ENCODE measurements around the gene ZNF638.
A peak's percentile ranks its signal among the peaks of the same experiment; 100 is the strongest.
"Not testable (repeated sequence)": the region's sequence is repeated elsewhere in the genome, so short reads cannot be mapped to it uniquely, and the experiment has no call there.

ZNF638 gene

GRCh38 chr2:71422786-71423185 lies 91.2 kb downstream of the ZNF638 start:
- Histone ChIP-seq H3K36me3 (ENCODE audit: control insufficient read depth, insufficient read depth, low read length) (no peaks in the 10 kb centered on the region; the same call in 1 of the 2 replicates), H3K9me3 (ENCODE audit: control insufficient read depth, insufficient read depth, low read length) (no peaks in the 10 kb centered on the region), H3K27ac (ENCODE audit: low read length) (no peak overlapping the region), H3K4me1 (ENCODE audit: control insufficient read depth, insufficient read depth, low read length) (no peaks in the 10 kb centered on the region), H3K4me3 (ENCODE audit: low read length) (no peak overlapping the region), H3K27me3 (ENCODE audit: control insufficient read depth, insufficient read depth, low read length) (no peaks in the 10 kb centered on the region)
- WGBS (ENCODE audit: insufficient coverage, insufficient read length): no CpG with 5 or more reads among the region's 2 CpGs
- no peak for DNase-seq (ENCODE audit: low read depth, low spot score)

GRCh38 chr2:71423817-71424420 lies 92.3 kb downstream of the ZNF638 start:
- Histone ChIP-seq H3K27me3 (ENCODE audit: control insufficient read depth, insufficient read depth, low read length) (no peaks in the 10 kb centered on the region), H3K4me3 (ENCODE audit: low read length) (no peak overlapping the region), H3K36me3 (ENCODE audit: control insufficient read depth, insufficient read depth, low read length) (no peaks in the 10 kb centered on the region; the same call in 1 of the 2 replicates), H3K27ac (ENCODE audit: low read length) (no peak overlapping the region), H3K9me3 (ENCODE audit: control insufficient read depth, insufficient read depth, low read length) (no peaks in the 10 kb centered on the region), H3K4me1 (ENCODE audit: control insufficient read depth, insufficient read depth, low read length) (no peaks in the 10 kb centered on the region)
- no peak for DNase-seq (ENCODE audit: low read depth, low spot score)
- no CpG with 5 or more reads among the region's 3 CpGs for WGBS (ENCODE audit: insufficient coverage, insufficient read length)

- Histone ChIP-seq H3K9me3 (ENCODE audit: control insufficient read depth, insufficient read depth, low read length) (no peaks in the 10 kb centered on the region), H3K27me3 (ENCODE audit: control insufficient read depth, insufficient read depth, low read length) (no peaks in the 10 kb centered on the region), H3K4me1 (ENCODE audit: control insufficient read depth, insufficient read depth, low read length) (no peaks in the 10 kb centered on the region), H3K36me3 (ENCODE audit: control insufficient read depth, insufficient read depth, low read length) (no peaks in the 10 kb centered on the region; the same call in 1 of the 2 replicates), H3K27ac (ENCODE audit: low read length) (no peak overlapping the region), H3K4me3 (ENCODE audit: low read length) (no peak overlapping the region)
- no CpG with 5 or more reads among the region's 2 CpGs for WGBS (ENCODE audit: insufficient coverage, insufficient read length)
- no peak for DNase-seq (ENCODE audit: low read depth, low spot score)
Observed at GRCh38 chr2:71426721-71427120, 95.1 kb downstream of the ZNF638 start.

- H3K4me1 ChIP-seq (ENCODE audit: control insufficient read depth, insufficient read depth, low read length): no peaks in the 10 kb centered on the region
- DNase-seq (ENCODE audit: low read depth, low spot score): no peak
- no peak overlapping the region for H3K27ac ChIP-seq (ENCODE audit: low read length)
- no peaks in the 10 kb centered on the region for H3K9me3 ChIP-seq (ENCODE audit: control insufficient read depth, insufficient read depth, low read length)
- WGBS (ENCODE audit: insufficient coverage, insufficient read length): no CpG with 5 or more reads among the region's 3 CpGs
- H3K27me3 ChIP-seq (ENCODE audit: control insufficient read depth, insufficient read depth, low read length): no peaks in the 10 kb centered on the region
- H3K36me3 ChIP-seq (ENCODE audit: control insufficient read depth, insufficient read depth, low read length): no peaks in the 10 kb centered on the region; the same call in 1 of the 2 replicates
- H3K4me3 ChIP-seq (ENCODE audit: low read length): no peak overlapping the region
Observed at GRCh38 chr2:71428472-71429383, 97.1 kb downstream of the ZNF638 start.

GRCh38 chr2:71445142-71445541 lies 113.6 kb downstream of the ZNF638 start:
- no CpG with 5 or more reads among the region's 5 CpGs for WGBS (ENCODE audit: insufficient coverage, insufficient read length)
- not testable (repeated sequence) for H3K4me3 ChIP-seq (ENCODE audit: low read length); H3K27me3 ChIP-seq (ENCODE audit: control insufficient read depth, insufficient read depth, low read length); DNase-seq (ENCODE audit: low read depth, low spot score); H3K36me3 ChIP-seq (ENCODE audit: control insufficient read depth, insufficient read depth, low read length); H3K4me1 ChIP-seq (ENCODE audit: control insufficient read depth, insufficient read depth, low read length); H3K9me3 ChIP-seq (ENCODE audit: control insufficient read depth, insufficient read depth, low read length); H3K27ac ChIP-seq (ENCODE audit: low read length)

- Histone ChIP-seq H3K27ac (ENCODE audit: low read length) (no peak overlapping the region), H3K9me3 (ENCODE audit: control insufficient read depth, insufficient read depth, low read length) (no peaks in the 10 kb centered on the region), H3K4me1 (ENCODE audit: control insufficient read depth, insufficient read depth, low read length) (no peaks in the 10 kb centered on the region; the same call in 1 of the 2 replicates), H3K36me3 (ENCODE audit: control insufficient read depth, insufficient read depth, low read length) (no peaks in the 10 kb centered on the region), H3K27me3 (ENCODE audit: control insufficient read depth, insufficient read depth, low read length) (no peaks in the 10 kb centered on the region), H3K4me3 (ENCODE audit: low read length) (no peak overlapping the region)
- no peak for DNase-seq (ENCODE audit: low read depth, low spot score)
- no CpG with 5 or more reads among the region's 1 CpG for WGBS (ENCODE audit: insufficient coverage, insufficient read length)
Observed at GRCh38 chr2:71446505-71446904, 114.9 kb downstream of the ZNF638 start.

- no peak for DNase-seq (ENCODE audit: low read depth, low spot score)
- Histone ChIP-seq H3K4me3 (ENCODE audit: low read length) (no peak overlapping the region), H3K4me1 (ENCODE audit: control insufficient read depth, insufficient read depth, low read length) (no peaks in the 10 kb centered on the region; the same call in 1 of the 2 replicates), H3K36me3 (ENCODE audit: control insufficient read depth, insufficient read depth, low read length) (no peaks in the 10 kb centered on the region), H3K27me3 (ENCODE audit: control insufficient read depth, insufficient read depth, low read length) (no peaks in the 10 kb centered on the region; the same call in 1 of the 2 replicates), H3K9me3 (ENCODE audit: control insufficient read depth, insufficient read depth, low read length) (no peaks in the 10 kb centered on the region), H3K27ac (ENCODE audit: low read length) (no peak overlapping the region)
- no CpG with 5 or more reads among the region's 3 CpGs for WGBS (ENCODE audit: insufficient coverage, insufficient read length)
Observed at GRCh38 chr2:71449343-71449742, 117.8 kb downstream of the ZNF638 start.

- Histone ChIP-seq H3K27ac (ENCODE audit: low read length) (no peak overlapping the region), H3K4me1 (ENCODE audit: control insufficient read depth, insufficient read depth, low read length) (peaks cover 10% of the 10 kb centered on the region), H3K36me3 (ENCODE audit: control insufficient read depth, insufficient read depth, low read length) (no peaks in the 10 kb centered on the region), H3K27me3 (ENCODE audit: control insufficient read depth, insufficient read depth, low read length) (peaks cover 4% of the 10 kb centered on the region; the same call in 1 of the 2 replicates), H3K9me3 (ENCODE audit: control insufficient read depth, insufficient read depth, low read length) (no peaks in the 10 kb centered on the region), H3K4me3 (ENCODE audit: low read length) (no peak overlapping the region)
- no peak for DNase-seq (ENCODE audit: low read depth, low spot score)
- no CpG with 5 or more reads among the region's 4 CpGs for WGBS (ENCODE audit: insufficient coverage, insufficient read length)
Observed at GRCh38 chr2:71451705-71452104, 120.1 kb downstream of the ZNF638 start.

GRCh38 chr2:71452565-71452964 lies 121.0 kb downstream of the ZNF638 start:
- Histone ChIP-seq H3K27me3 (ENCODE audit: control insufficient read depth, insufficient read depth, low read length) (peaks cover 4% of the 10 kb centered on the region; the same call in 1 of the 2 replicates), H3K9me3 (ENCODE audit: control insufficient read depth, insufficient read depth, low read length) (no peaks in the 10 kb centered on the region), H3K4me1 (ENCODE audit: control insufficient read depth, insufficient read depth, low read length) (peaks cover 11% of the 10 kb centered on the region), H3K36me3 (ENCODE audit: control insufficient read depth, insufficient read depth, low read length) (no peaks in the 10 kb centered on the region), H3K27ac (ENCODE audit: low read length) (no peak overlapping the region), H3K4me3 (ENCODE audit: low read length) (no peak overlapping the region)
- no peak for DNase-seq (ENCODE audit: low read depth, low spot score)
- WGBS (ENCODE audit: insufficient coverage, insufficient read length): no CpG with 5 or more reads among the region's 2 CpGs

- Histone ChIP-seq H3K27ac (ENCODE audit: low read length) (no peak within 1 kb of the TSS), H3K36me3 (ENCODE audit: control insufficient read depth, insufficient read depth, low read length) (no peaks in the 10 kb centered on the region), H3K4me3 (ENCODE audit: low read length) (peak within 1 kb of the TSS; percentile 45; the same call in 1 of the 2 replicates), H3K9me3 (ENCODE audit: control insufficient read depth, insufficient read depth, low read length) (no peaks in the 10 kb centered on the region), H3K27me3 (ENCODE audit: control insufficient read depth, insufficient read depth, low read length) (peaks cover 4% of the 10 kb centered on the region; the same call in 1 of the 2 replicates), H3K4me1 (ENCODE audit: control insufficient read depth, insufficient read depth, low read length) (peaks cover 11% of the 10 kb centered on the region)
- no peak for DNase-seq (ENCODE audit: low read depth, low spot score)
- no CpG with 5 or more reads among the region's 66 CpGs for WGBS (ENCODE audit: insufficient coverage, insufficient read length)
Observed at GRCh38 chr2:71453404-71454220, 122.0 kb downstream of the ZNF638 start, which contains the start of gene DYSF. Gene DYSF (plus strand): TSS chr2:71453561.
